H1 (cell line): Measurements from ENCODE around the gene CDCA7L. TPM values are rescaled to one million over a fixed set of nuclear protein-coding genes. Genes with fewer than 3 reads are reported as not detected.

Experiments used
- CTCF ChIA-PET: fragments of 300-600 bp; sonication (Branson Sonifier 250); formaldehyde crosslinking; loops from one replicate; lab custom pipeline; 2021; ENCODE audit not compliant: partially characterized antibody; lab: Charles Lee
- POLR2A ChIA-PET: fragments of 300-600 bp; sonication (Branson Sonifier 250); formaldehyde crosslinking; loops from one replicate; lab custom pipeline; 2021; ENCODE audit warnings: inconsistent platforms; ENCODE audit not compliant: partially characterized antibody; lab: Charles Lee
- DNase-seq, 2 experiments: peaks; one replicate each; pipeline versions ENCODE4 v3.0.0 to v3.0.0-alpha.2; 2010 to 2022; ENCODE audit warnings: low spot score in 2 of 2, low read depth in 1 of 2, mixed read lengths in 1 of 2
- FAIRE-seq: peaks from 2 replicates; lab custom pipeline; 2011; peaks lifted over from hg19 to GRCh38; lab: Jason Lieb, UNC
- H2AFZ ChIP-seq: 2 replicates; pipeline ENCODE4 v1.8.1; 2012; ENCODE audit warnings: low read length, inconsistent platforms
- H2AK5ac ChIP-seq: 2 replicates; pipeline ENCODE4 v1.6.1; 2013; ENCODE audit warnings: low read depth, low read length
- H2BK120ac ChIP-seq: replicated peaks from 2 replicates; pipeline ENCODE3; 2013; ENCODE audit warnings: low read depth, low read length, inconsistent platforms
- H2BK12ac ChIP-seq: 2 replicates; pipeline ENCODE4 v1.6.1; 2013; ENCODE audit warnings: low read depth, low read length
- H2BK15ac ChIP-seq: 2 replicates; pipeline ENCODE4 v1.6.1; 2013; ENCODE audit warnings: low read length
- H2BK20ac ChIP-seq: 2 replicates; pipeline ENCODE4 v1.6.1; 2013; ENCODE audit warnings: low read length
- H2BK5ac ChIP-seq: 2 replicates; pipeline ENCODE4 v1.6.1; 2013; ENCODE audit warnings: low read depth, low read length
- H3K14ac ChIP-seq: 2 replicates; pipeline ENCODE4 v1.6.1; 2013; ENCODE audit warnings: inconsistent platforms; ENCODE audit not compliant: insufficient read length
- H3K18ac ChIP-seq: 2 replicates; pipeline ENCODE4 v1.6.1; 2013; ENCODE audit warnings: low read length; ENCODE audit errors: extremely low read depth
- H3K23ac ChIP-seq: 2 replicates; pipeline ENCODE4 v1.6.1; 2013; ENCODE audit warnings: inconsistent platforms; ENCODE audit not compliant: insufficient read length
- H3K23me2 ChIP-seq: 2 replicates; pipeline ENCODE4 v1.6.1; 2013; ENCODE audit warnings: low read depth, low read length
- H3K27ac ChIP-seq: 2 replicates; pipeline ENCODE4 v1.6.1; 2011; ENCODE audit warnings: low read depth, low read length, inconsistent platforms
- H3K27me3 ChIP-seq, 4 experiments: replicated peaks in 1 of 4; 1 replicate in 1 of 4; 2 replicates in 3 of 4; pipeline versions ENCODE4 v1.6.1 to v1.8.1; 2011 to 2013; ENCODE audit warnings: low read length in 3 of 4, mild to moderate bottlenecking in 3 of 4, inconsistent platforms in 2 of 4, mixed read lengths in 2 of 4, moderate library complexity in 1 of 4; ENCODE audit not compliant: control insufficient read depth in 3 of 4, insufficient read depth in 3 of 4; ENCODE audit errors: extremely low read depth in 1 of 4
- H3K36me3 ChIP-seq, 4 experiments: 2 replicates each; pipeline versions ENCODE4 v1.6.1 to v1.8.1; 2011 to 2013; ENCODE audit warnings: mild to moderate bottlenecking in 4 of 4, low read length in 3 of 4, moderate library complexity in 2 of 4, control low read depth in 1 of 4, inconsistent platforms in 1 of 4; ENCODE audit not compliant: insufficient read depth in 4 of 4, control insufficient read depth in 2 of 4
- H3K4ac ChIP-seq: replicated peaks from 2 replicates; pipeline ENCODE3; 2013; ENCODE audit warnings: low read length, low read depth, mixed read lengths, inconsistent platforms; ENCODE audit not compliant: insufficient read length
- H3K4me1 ChIP-seq, 4 experiments: replicated peaks in 1 of 4; 1 replicate in 1 of 4; 2 replicates in 3 of 4; pipeline versions ENCODE4 v1.6.1 to v1.8.1; 2011 to 2013; ENCODE audit warnings: low read length in 3 of 4, inconsistent platforms in 2 of 4, mixed read lengths in 1 of 4; ENCODE audit not compliant: insufficient read depth in 4 of 4, control insufficient read depth in 3 of 4
- H3K4me2 ChIP-seq, 2 experiments: 2 replicates each; pipeline versions ENCODE4 v1.6.1 to v1.8.1; 2011 to 2013; ENCODE audit warnings: low read depth in 2 of 2, low read length in 2 of 2, control low read depth in 1 of 2, inconsistent platforms in 1 of 2, mild to moderate bottlenecking in 1 of 2; ENCODE audit not compliant: insufficient read depth in 1 of 2
- H3K4me3 ChIP-seq, 4 experiments: fragments of 200-600, 300-600 bp in 1 of 4; sonication (generic), shearing (Covaris generic), sonication (Bioruptor Twin) in 1 of 4; 2 replicates each; pipeline versions ENCODE4 v1.5.1 to v1.8.1; 2011 to 2016; ENCODE audit warnings: low read length in 4 of 4, low read depth in 3 of 4, control low read depth in 2 of 4, inconsistent platforms in 2 of 4, mild to moderate bottlenecking in 2 of 4, mixed read lengths in 1 of 4, moderate library complexity in 1 of 4; ENCODE audit not compliant: insufficient read depth in 2 of 4; ENCODE audit errors: extremely low read depth in 1 of 4
- H3K56ac ChIP-seq: replicated peaks from 2 replicates; pipeline ENCODE3; 2013; ENCODE audit warnings: low read depth, mild to moderate bottlenecking, mixed read lengths, low read length, inconsistent platforms; ENCODE audit not compliant: insufficient read length
- H3K79me1 ChIP-seq: 2 replicates; pipeline ENCODE4 v1.6.1; 2013; ENCODE audit warnings: low read depth, low read length, control low read depth
- H3K79me2 ChIP-seq, 2 experiments: 2 replicates each; pipeline versions ENCODE4 v1.6.1 to v1.8.1; 2012 to 2013; ENCODE audit warnings: low read length in 2 of 2, mild to moderate bottlenecking in 2 of 2, inconsistent platforms in 1 of 2; ENCODE audit not compliant: insufficient read depth in 2 of 2, control insufficient read depth in 1 of 2
- H3K9ac ChIP-seq, 4 experiments: replicated peaks in 1 of 4; 1 replicate in 1 of 4; 2 replicates in 3 of 4; pipeline versions ENCODE4 v1.6.1 to v1.8.1; 2011 to 2013; ENCODE audit warnings: low read depth in 3 of 4, low read length in 3 of 4, control low read depth in 2 of 4, mild to moderate bottlenecking in 2 of 4, moderate library complexity in 2 of 4, inconsistent platforms in 1 of 4; ENCODE audit errors: extremely low read depth in 1 of 4
- H3K9me3 ChIP-seq, 2 experiments: 2 replicates each; pipeline versions ENCODE4 v1.6.1 to v1.8.1; 2012 to 2013; ENCODE audit warnings: mild to moderate bottlenecking in 2 of 2, moderate library complexity in 2 of 2, control low read depth in 1 of 2, inconsistent platforms in 1 of 2, low read depth in 1 of 2, low read length in 1 of 2, mixed read lengths in 1 of 2; ENCODE audit not compliant: insufficient read depth in 2 of 2
- H4K20me1 ChIP-seq, 2 experiments: replicated peaks in 1 of 2; 2 replicates each; pipeline versions ENCODE3 to v1.8.1; 2011 to 2013; ENCODE audit warnings: inconsistent platforms in 2 of 2, low read length in 2 of 2, mild to moderate bottlenecking in 1 of 2; ENCODE audit not compliant: insufficient read depth in 2 of 2, control insufficient read depth in 1 of 2
- H4K5ac ChIP-seq: 2 replicates; pipeline ENCODE4 v1.6.1; 2013; ENCODE audit warnings: low read length, low read depth, mixed read lengths, inconsistent platforms; ENCODE audit not compliant: insufficient read length
- H4K8ac ChIP-seq: 2 replicates; pipeline ENCODE4 v1.8.0; 2013; ENCODE audit warnings: mild to moderate bottlenecking, moderate library complexity, low read length, inconsistent platforms; ENCODE audit not compliant: insufficient read depth; ENCODE audit errors: extremely low read depth
- H4K91ac ChIP-seq: replicated peaks from 2 replicates; pipeline ENCODE3; 2013; ENCODE audit warnings: low read length, mixed read lengths, inconsistent platforms; ENCODE audit not compliant: insufficient read length
- ASH2L ChIP-seq: fragments of 200-600, 300-600 bp; sonication (generic); IDR thresholded peaks from one replicate; pipeline ENCODE4 v1.7.1; 2017; ENCODE audit warnings: low read length
- BCL11A ChIP-seq, 2 experiments: IDR thresholded peaks; one replicate each; pipeline ENCODE4 v1.6.1; 2011; ENCODE audit warnings: low read depth in 2 of 2, low read length in 2 of 2, mild to moderate bottlenecking in 2 of 2
- CEBPB ChIP-seq: IDR thresholded peaks from 2 replicates; pipeline ENCODE4 v1.6.1; 2012; ENCODE audit warnings: low read depth, low read length
- GABPA ChIP-seq: IDR thresholded peaks from 2 replicates; pipeline ENCODE4 v1.6.1; 2011; ENCODE audit warnings: mild to moderate bottlenecking, low read length, moderate library complexity, borderline replicate concordance; ENCODE audit not compliant: insufficient read depth
- GTF2F1 ChIP-seq: IDR thresholded peaks from 2 replicates; pipeline ENCODE4 v1.6.1; 2012; ENCODE audit warnings: low read depth, low read length, improper control_type of control experiment, borderline replicate concordance
- KDM5A ChIP-seq: fragments of 200-600 bp; IDR thresholded peaks from 2 replicates; pipeline ENCODE4 v1.7.1; 2012; ENCODE audit warnings: mild to moderate bottlenecking, low read length, inconsistent platforms, mixed read lengths
- RFX5 ChIP-seq: IDR thresholded peaks from 2 replicates; pipeline ENCODE4 v1.6.1; 2011; ENCODE audit warnings: low read depth, low read length, improper control_type of control experiment, borderline replicate concordance
- TAF7 ChIP-seq: optimal IDR thresholded peaks from 2 replicates; pipeline ENCODE3; 2011; ENCODE audit warnings: low read depth, mild to moderate bottlenecking, inconsistent platforms, low read length, moderate library complexity, borderline replicate concordance
- WGBS, 2 experiments: shearing (Covaris generic) in 1 of 2; methylation state at CpG; one replicate each; pipeline versions ENCODE4 v1.1.6 to v1.1.7; 2013 to 2015; ENCODE audit warnings: low lambda C conversion rate in 2 of 2, mixed read lengths in 2 of 2, inconsistent platforms in 1 of 2, low coverage in 1 of 2, missing lambda C conversion rate in 1 of 2; ENCODE audit not compliant: insufficient replicate concordance in 2 of 2, insufficient coverage in 1 of 2, insufficient read length in 1 of 2; ENCODE audit errors: extremely low coverage in 1 of 2, missing lambda C conversion rate in 1 of 2; 5-methylcytosine and 5-hydroxymethylcytosine counted together
- polyA plus RNA-seq, 7 experiments: library from polyadenylated mRNA; depleted of rRNA in 3 of 7; stranded (reverse) in 5 of 7; unstranded in 2 of 7; fragments of >200 nt in 5 of 7; fragments of 200-250 nt in 2 of 7; gene quantifications; 1 replicate in 5 of 7; 2 replicates in 1 of 7; 4 replicates in 1 of 7; pipeline versions ENCODE4 v1.2.1 to v1.2.3, GENCODE V29; 2011 to 2013; ENCODE audit warnings: missing spikeins in 2 of 7, mixed read lengths in 2 of 7
- total RNA-seq: library from RNA; stranded (reverse); fragmentation: NEBNext Ultra II Directional; extraction: Animal tissue kit (Norgen Biotek cat#: 25700); gene quantifications from 2 replicates; pipeline ENCODE4 v1.2.1, GENCODE V29; 2021

The CDCA7L gene
- total and polyA plus RNA-seq, 2 of the 8 experiments (the other 6 are each of a cell fraction or from before 2014, with no cell fraction given) = 93.8 to 168 TPM

DNA sequence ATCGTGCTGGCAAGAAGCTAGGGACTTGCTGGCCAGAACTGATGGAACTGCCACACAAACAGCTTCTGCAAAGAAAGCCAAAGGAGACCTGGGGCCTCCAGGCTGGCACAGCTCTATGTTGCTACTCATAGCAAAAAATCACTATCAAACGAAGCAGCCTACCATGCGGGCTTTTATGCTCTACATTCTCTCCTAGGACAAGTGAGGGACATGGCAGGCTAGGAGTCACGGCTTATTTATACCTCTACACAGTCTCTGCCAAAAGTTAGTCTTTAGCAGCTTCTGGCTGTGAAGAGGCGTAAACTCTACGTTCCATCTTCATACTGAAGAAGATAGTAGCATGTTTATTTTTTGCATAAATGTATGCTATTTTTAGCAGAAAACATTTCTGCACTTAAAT, 35.4 kb downstream of the CDCA7L start:
- no peaks in the 10 kb centered on the region for H3K27me3 ChIP-seq
- H3K23ac ChIP-seq = no peak overlapping the region
- no peak overlapping the region for H2BK120ac ChIP-seq
- no peak for TF ChIP-seq CEBPB
- TF ChIP-seq GABPA = no peak
- no peak for TF ChIP-seq GTF2F1
- TF ChIP-seq RFX5 = no peak
- TF ChIP-seq BCL11A (IDR thresholded peaks at IDR 0.05; ENCODE audit: low read depth in 2 of 2, low read length in 2 of 2) = no peak
- no peak for TF ChIP-seq TAF7
- TF ChIP-seq KDM5A = no peak
- TF ChIP-seq ASH2L = no peak
- TF ChIP-seq, all 59 proteins: peak for 0
- Histone ChIP-seq H3K18ac (no peak overlapping the region), H2BK5ac (no peak overlapping the region), H2AK5ac (no peak overlapping the region), H4K8ac (no peak overlapping the region), H4K5ac (no peak overlapping the region), H2BK15ac (no peak overlapping the region), H3K23me2 (no peaks in the 10 kb centered on the region), H3K79me1 (peaks cover 8% of the 10 kb centered on the region), H3K4ac (no peak overlapping the region), H3K9me3 (no peaks in the 10 kb centered on the region), H3K14ac (no peak overlapping the region), H3K79me2 (peaks cover 0 to 1% of the 10 kb centered on the region in 2 experiments; a peak in 1 of 4 replicates), H3K4me3 (no peak overlapping the region), H4K20me1 (peaks cover 0 to 9% of the 10 kb centered on the region in 2 experiments), H3K36me3 (peaks cover 24 to 79% (median 53%) of the 10 kb centered on the region in 4 experiments), H3K4me2 (no peak overlapping the region), H2BK12ac (no peak overlapping the region), H3K9ac (no peak overlapping the region), H2BK20ac (no peak overlapping the region), H3K4me1 (no peaks in the 10 kb centered on the region), H3K56ac (no peak overlapping the region), H2AFZ (no peak overlapping the region), H3K27ac (no peak overlapping the region), H4K91ac (no peak overlapping the region)
- 94% methylated on average over 6 of the region's 6 CpGs; no CpG with 5 or more reads in 1 of the 2 experiments for WGBS, 2 experiments
- CTCF ChIA-PET = no interaction called here
- POLR2A ChIA-PET = no interaction called here
- FAIRE-seq (no peak), DNase-seq (no peak)
